HG03460 (cell line): ENCODE results near the gene KRT6C.

Experiments used
- ATAC-seq: cut with Tn5 transposase; IDR thresholded peaks from one replicate; pipeline ENCODE4 v1.9.1; 2021; ENCODE audit not compliant: unreplicated experiment

KRT6C gene

GRCh38 chr12:52436000-52436827, 37.4 kb downstream of the KRT6C start:
- ATAC-seq, result no peak

- ATAC-seq, result no peak
These were observed 38.0 kb downstream of the KRT6C start for GRCh38 chr12:52435659-52435999.

GRCh38 chr12:52434760-52435530, 38.7 kb downstream of the KRT6C start:
- no peak for ATAC-seq

- ATAC-seq, result no peak
These were observed 39.4 kb downstream of the KRT6C start, which contains the start of gene KRT75 for GRCh38 chr12:52434081-52434733. TSS of gene KRT75 (minus strand) at chr12:52434371. CDS start at chr12:52434304, 67 bp downstream.

GRCh38 chr12:52433501-52434080, 40.0 kb downstream of the KRT6C start:
- ATAC-seq, result no peak

GRCh38 chr12:52432559-52433207, 40.9 kb downstream of the KRT6C start:
- no peak for ATAC-seq

- no peak for ATAC-seq
These were observed 45.5 kb downstream of the KRT6C start for GRCh38 chr12:52428121-52428520.

GRCh38 chr12:52427083-52427482, 46.5 kb downstream of the KRT6C start:
- no peak for ATAC-seq

GRCh38 chr12:52426034-52426433, 47.6 kb downstream of the KRT6C start:
- no peak for ATAC-seq

GRCh38 chr12:52425466-52425865, 48.1 kb downstream of the KRT6C start:
- ATAC-seq, result no peak

GRCh38 chr12:52423661-52424500, 49.7 kb downstream of the KRT6C start:
- no peak for ATAC-seq

GRCh38 chr12:52423035-52423434, 50.6 kb downstream of the KRT6C start:
- no peak for ATAC-seq

- ATAC-seq, result no peak
These were observed 53.9 kb downstream of the KRT6C start for GRCh38 chr12:52419656-52420055.

- ATAC-seq, result no peak
These were observed 55.0 kb downstream of the KRT6C start for GRCh38 chr12:52418576-52419110.
